SK-N-SH treated with all-trans-retinoic acid at 6 μM for 48 hours (cell line): Measurements from ENCODE around the gene KIRREL3.

ENCODE experiments used
- ATAC-seq: fragments of 200-7000 bp; cut with Tn5 transposase; 3 replicates; pipeline ENCODE4 v1.9.1; 2020; ENCODE audit warnings: mild to moderate bottlenecking, moderate library complexity
- BACH2 ChIP-seq: fragments of 250-450 bp; sonication (Bioruptor Pico); IDR thresholded peaks from 2 replicates; pipeline ENCODE4 v1.9.0; 2021; ENCODE audit warnings: mild to moderate bottlenecking, borderline replicate concordance
- CREB5 ChIP-seq: fragments of 250-450 bp; sonication (Bioruptor Pico); IDR thresholded peaks from 2 replicates; pipeline ENCODE4 v1.5.1; 2020; ENCODE audit warnings: low read depth, mild to moderate bottlenecking, moderate library complexity
- ESRRG ChIP-seq: fragments of 250-450 bp; sonication (Bioruptor Pico); IDR thresholded peaks from 2 replicates; pipeline ENCODE4 v1.6.1; 2021; ENCODE audit warnings: mild to moderate bottlenecking
- GLIS3 ChIP-seq: fragments of 250-450 bp; sonication (Bioruptor Pico); IDR thresholded peaks from 2 replicates; pipeline ENCODE4 v1.5.0; 2020; ENCODE audit warnings: mild to moderate bottlenecking, moderate library complexity
- OSR1 ChIP-seq: fragments of 250-450 bp; sonication (Bioruptor Pico); IDR thresholded peaks from 2 replicates; pipeline ENCODE4 v1.8.0; 2022; ENCODE audit warnings: moderate library complexity, mild to moderate bottlenecking, inconsistent platforms
- PPARA ChIP-seq: fragments of 250-450 bp; sonication (Bioruptor Pico); IDR thresholded peaks from 2 replicates; pipeline ENCODE4 v1.5.0; 2020; ENCODE audit warnings: mild to moderate bottlenecking, borderline replicate concordance
- RARB ChIP-seq: fragments of 250-450 bp; sonication (Bioruptor Pico); IDR thresholded peaks from 2 replicates; pipeline ENCODE4 v1.8.0; 2021; ENCODE audit warnings: mild to moderate bottlenecking, moderate library complexity
- SNAI2 ChIP-seq: fragments of 250-450 bp; sonication (Bioruptor Pico); IDR thresholded peaks from 2 replicates; pipeline ENCODE4 v1.5.0; 2020; ENCODE audit warnings: mild to moderate bottlenecking, moderate library complexity
- TCF4 ChIP-seq: fragments of 250-450 bp; sonication (Bioruptor Pico); IDR thresholded peaks from 2 replicates; pipeline ENCODE4 v1.8.0; 2021; ENCODE audit warnings: mild to moderate bottlenecking, moderate library complexity, borderline replicate concordance
- TSHZ2 ChIP-seq: fragments of 250-450 bp; sonication (Bioruptor Pico); IDR thresholded peaks from 2 replicates; pipeline ENCODE4 v1.5.0; 2020; ENCODE audit warnings: mild to moderate bottlenecking, moderate library complexity
- ZC3H10 ChIP-seq: fragments of 250-450 bp; sonication (Bioruptor Pico); IDR thresholded peaks from 2 replicates; pipeline ENCODE4 v1.5.1; 2021; ENCODE audit warnings: mild to moderate bottlenecking, moderate library complexity
- ZFP3 ChIP-seq: fragments of 250-450 bp; sonication (Bioruptor Pico); IDR thresholded peaks from 2 replicates; pipeline ENCODE4 v1.5.0; 2020; ENCODE audit warnings: mild to moderate bottlenecking, moderate library complexity
- ZFP30 ChIP-seq: fragments of 450-650 bp; formaldehyde crosslinking; IDR thresholded peaks from 2 replicates; pipeline ENCODE4 v1.5.0; 2022; ENCODE audit warnings: mild to moderate bottlenecking, moderate library complexity
- ZNF565 ChIP-seq: fragments of 450-650 bp; formaldehyde crosslinking; conservative IDR thresholded peaks from 2 replicates; pipeline ENCODE4 v1.5.0; 2020; ENCODE audit warnings: low read depth, mild to moderate bottlenecking, moderate library complexity
- ZNF70 ChIP-seq: fragments of 450-650 bp; formaldehyde crosslinking; IDR thresholded peaks from 2 replicates; pipeline ENCODE4 v1.5.0; 2020; ENCODE audit warnings: mild to moderate bottlenecking, moderate library complexity
- ZNF8 ChIP-seq: fragments of 450-650 bp; formaldehyde crosslinking; IDR thresholded peaks from 2 replicates; pipeline ENCODE4 v1.5.0; 2020; ENCODE audit warnings: mild to moderate bottlenecking, moderate library complexity
- TF ChIP-seq, protein P1 (sequence below): fragments of 250-450 bp; sonication (Bioruptor Pico); IDR thresholded peaks from 2 replicates; pipeline ENCODE4 v1.5.1; 2021; ENCODE audit warnings: mild to moderate bottlenecking, moderate library complexity
- TF ChIP-seq, protein P2 (sequence below): fragments of 250-450 bp; sonication (Bioruptor Pico); IDR thresholded peaks from 2 replicates; pipeline ENCODE4 v1.8.0; 2021; ENCODE audit warnings: low read depth, mild to moderate bottlenecking, moderate library complexity, borderline replicate concordance
- TF ChIP-seq, protein P3 (sequence below): fragments of 250-450 bp; sonication (Bioruptor Pico); IDR thresholded peaks from 2 replicates; pipeline ENCODE4 v1.8.0; 2020; ENCODE audit warnings: mild to moderate bottlenecking, moderate library complexity, borderline replicate concordance

The KIRREL3 gene

DNA sequence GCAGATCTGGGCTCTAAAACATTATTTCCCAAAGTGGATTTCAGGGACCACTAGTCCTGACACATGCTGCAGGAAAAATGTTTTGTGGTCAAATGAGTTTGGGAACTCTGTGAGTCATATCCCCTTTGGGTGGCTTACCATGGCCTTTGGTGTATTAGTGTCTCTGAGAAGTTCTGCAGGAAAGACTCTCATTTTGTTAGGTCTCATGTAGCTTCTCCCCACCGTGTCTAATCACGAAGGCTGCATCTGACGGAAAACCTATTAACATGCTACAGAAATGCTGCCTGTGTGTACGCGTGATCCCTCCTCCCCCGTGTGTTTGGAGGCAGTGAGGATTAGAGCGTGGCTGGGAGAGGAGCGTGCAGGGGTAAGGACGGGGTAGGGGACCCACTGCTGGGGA lies 453.4 kb downstream of the KIRREL3 start:
- ATAC-seq, result peak; percentile 12; the same call in 2 of the 3 replicates
- TF ChIP-seq ZC3H10 (CRISPR knock-in tag) (no peak), BACH2 (CRISPR knock-in tag) (no peak), ESRRG (no peak), SNAI2 (CRISPR knock-in tag) (no peak), ZNF70 (CRISPR knock-in tag) (no peak), TCF4 (CRISPR knock-in tag) (no peak), ZNF8 (no peak)
- TF ChIP-seq, protein P1, sequence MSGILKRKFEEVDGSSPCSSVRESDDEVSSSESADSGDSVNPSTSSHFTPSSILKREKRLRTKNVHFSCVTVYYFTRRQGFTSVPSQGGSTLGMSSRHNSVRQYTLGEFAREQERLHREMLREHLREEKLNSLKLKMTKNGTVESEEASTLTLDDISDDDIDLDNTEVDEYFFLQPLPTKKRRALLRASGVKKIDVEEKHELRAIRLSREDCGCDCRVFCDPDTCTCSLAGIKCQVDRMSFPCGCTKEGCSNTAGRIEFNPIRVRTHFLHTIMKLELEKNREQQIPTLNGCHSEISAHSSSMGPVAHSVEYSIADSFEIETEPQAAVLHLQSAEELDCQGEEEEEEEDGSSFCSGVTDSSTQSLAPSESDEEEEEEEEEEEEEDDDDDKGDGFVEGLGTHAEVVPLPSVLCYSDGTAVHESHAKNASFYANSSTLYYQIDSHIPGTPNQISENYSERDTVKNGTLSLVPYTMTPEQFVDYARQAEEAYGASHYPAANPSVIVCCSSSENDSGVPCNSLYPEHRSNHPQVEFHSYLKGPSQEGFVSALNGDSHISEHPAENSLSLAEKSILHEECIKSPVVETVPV, result no peak
- TF ChIP-seq, protein P2, sequence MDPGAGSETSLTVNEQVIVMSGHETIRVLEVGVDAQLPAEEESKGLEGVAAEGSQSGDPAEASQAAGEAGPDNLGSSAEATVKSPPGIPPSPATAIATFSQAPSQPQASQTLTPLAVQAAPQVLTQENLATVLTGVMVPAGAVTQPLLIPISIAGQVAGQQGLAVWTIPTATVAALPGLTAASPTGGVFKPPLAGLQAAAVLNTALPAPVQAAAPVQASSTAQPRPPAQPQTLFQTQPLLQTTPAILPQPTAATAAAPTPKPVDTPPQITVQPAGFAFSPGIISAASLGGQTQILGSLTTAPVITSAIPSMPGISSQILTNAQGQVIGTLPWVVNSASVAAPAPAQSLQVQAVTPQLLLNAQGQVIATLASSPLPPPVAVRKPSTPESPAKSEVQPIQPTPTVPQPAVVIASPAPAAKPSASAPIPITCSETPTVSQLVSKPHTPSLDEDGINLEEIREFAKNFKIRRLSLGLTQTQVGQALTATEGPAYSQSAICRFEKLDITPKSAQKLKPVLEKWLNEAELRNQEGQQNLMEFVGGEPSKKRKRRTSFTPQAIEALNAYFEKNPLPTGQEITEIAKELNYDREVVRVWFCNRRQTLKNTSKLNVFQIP, result no peak

- TF ChIP-seq ZC3H10 (CRISPR knock-in tag), result no peak
- TF ChIP-seq RARB (CRISPR knock-in tag), result no peak
- no peak for TF ChIP-seq TCF4 (CRISPR knock-in tag)
- TF ChIP-seq, protein P2, result no peak
- no peak for TF ChIP-seq PPARA (CRISPR knock-in tag)
- TF ChIP-seq, protein P3, sequence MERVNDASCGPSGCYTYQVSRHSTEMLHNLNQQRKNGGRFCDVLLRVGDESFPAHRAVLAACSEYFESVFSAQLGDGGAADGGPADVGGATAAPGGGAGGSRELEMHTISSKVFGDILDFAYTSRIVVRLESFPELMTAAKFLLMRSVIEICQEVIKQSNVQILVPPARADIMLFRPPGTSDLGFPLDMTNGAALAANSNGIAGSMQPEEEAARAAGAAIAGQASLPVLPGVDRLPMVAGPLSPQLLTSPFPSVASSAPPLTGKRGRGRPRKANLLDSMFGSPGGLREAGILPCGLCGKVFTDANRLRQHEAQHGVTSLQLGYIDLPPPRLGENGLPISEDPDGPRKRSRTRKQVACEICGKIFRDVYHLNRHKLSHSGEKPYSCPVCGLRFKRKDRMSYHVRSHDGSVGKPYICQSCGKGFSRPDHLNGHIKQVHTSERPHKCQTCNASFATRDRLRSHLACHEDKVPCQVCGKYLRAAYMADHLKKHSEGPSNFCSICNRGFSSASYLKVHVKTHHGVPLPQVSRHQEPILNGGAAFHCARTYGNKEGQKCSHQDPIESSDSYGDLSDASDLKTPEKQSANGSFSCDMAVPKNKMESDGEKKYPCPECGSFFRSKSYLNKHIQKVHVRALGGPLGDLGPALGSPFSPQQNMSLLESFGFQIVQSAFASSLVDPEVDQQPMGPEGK, result no peak
- no peak for TF ChIP-seq SNAI2 (CRISPR knock-in tag)
- no peak for TF ChIP-seq ZNF565
- TF ChIP-seq GLIS3 (CRISPR knock-in tag), result no peak
- no peak for TF ChIP-seq CREB5
- TF ChIP-seq TSHZ2, result no peak
- TF ChIP-seq, all 23 proteins: peak for 0
- no peak for ATAC-seq
Observed at GRCh38 chr11:126546694-126547093, 453.9 kb downstream of the KIRREL3 start.

GRCh38 chr11:126546191-126546590 lies 454.4 kb downstream of the KIRREL3 start:
- TF ChIP-seq ESRRG (no peak), ZNF8 (no peak), TCF4 (CRISPR knock-in tag) (no peak), OSR1 (CRISPR knock-in tag) (no peak), PPARA (CRISPR knock-in tag) (no peak), RARB (CRISPR knock-in tag) (no peak), CREB5 (no peak), ZFP3 (CRISPR knock-in tag) (no peak), ZFP30 (CRISPR knock-in tag) (no peak)
- TF ChIP-seq, protein P2, result no peak
- TF ChIP-seq, protein P1, result no peak
- no peak for ATAC-seq
